Cerebellar nuclear complex (tissue), 1 donor: ENCODE data around the gene KRTAP10-2.
"Not testable (repeated sequence)": the region's sequence is repeated elsewhere in the genome, so short reads cannot be mapped to it uniquely, and the experiment has no call there.

Experiments
- DNase-seq, 2 experiments: peaks; one replicate each; lab custom pipeline; 2025; lab: John Stamatoyannopoulos, UW

KRTAP10-2 gene

DNA sequence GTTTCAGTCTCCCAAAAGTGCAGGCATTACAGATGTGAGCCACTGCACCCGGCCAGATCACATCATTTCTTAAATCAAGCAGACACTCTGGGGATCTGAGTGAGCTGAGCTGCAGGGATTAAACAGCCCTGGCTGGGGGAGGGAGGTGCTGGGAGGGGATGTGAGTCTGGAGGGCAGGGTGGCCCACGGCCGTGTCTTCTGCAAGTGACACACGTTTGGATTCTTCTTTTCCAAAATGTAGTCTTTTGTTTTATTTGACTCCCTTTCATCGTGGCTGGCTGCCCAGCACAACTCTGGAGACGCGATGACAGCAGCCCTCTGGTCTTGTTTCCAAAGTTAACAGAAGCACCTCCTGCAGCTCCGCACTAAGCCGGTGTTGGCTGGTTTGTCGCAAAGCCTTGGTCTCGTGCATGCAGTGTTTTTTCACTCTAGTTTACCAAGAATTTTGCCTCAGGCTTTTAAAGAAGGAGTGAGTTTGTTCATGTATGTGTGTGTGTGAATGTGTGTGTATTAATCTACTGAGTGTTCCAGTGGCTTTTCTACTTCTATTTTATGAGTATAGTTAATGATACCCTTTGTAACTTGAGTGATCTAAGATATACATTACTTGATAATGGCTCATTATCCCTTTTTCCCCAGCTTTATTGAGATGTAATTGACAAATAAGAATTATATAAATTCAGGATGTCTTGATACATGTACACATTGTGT lies 31.9 kb upstream of the KRTAP10-2 start:
- DNase-seq = no peak

DNA sequence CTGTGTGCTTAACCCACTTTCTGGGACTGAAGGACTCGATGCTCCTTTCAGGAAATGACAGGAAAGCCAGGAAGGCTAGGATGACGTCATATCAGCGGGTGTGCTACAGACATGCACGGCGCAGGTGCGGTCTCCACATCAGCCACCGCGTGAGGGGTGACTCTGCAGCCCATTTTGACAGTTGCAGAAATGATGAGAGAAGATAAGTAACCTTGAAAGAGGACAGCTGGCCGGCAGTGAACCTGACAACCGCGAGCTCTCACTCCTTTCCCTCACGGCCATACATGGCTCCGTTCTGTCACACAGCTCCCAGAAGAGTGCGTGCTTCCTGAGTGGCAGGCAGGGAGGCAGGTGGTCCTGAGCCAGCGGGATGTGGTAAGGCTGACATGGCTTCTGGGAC lies 30.8 kb upstream of the KRTAP10-2 start:
- DNase-seq = no peak

DNA sequence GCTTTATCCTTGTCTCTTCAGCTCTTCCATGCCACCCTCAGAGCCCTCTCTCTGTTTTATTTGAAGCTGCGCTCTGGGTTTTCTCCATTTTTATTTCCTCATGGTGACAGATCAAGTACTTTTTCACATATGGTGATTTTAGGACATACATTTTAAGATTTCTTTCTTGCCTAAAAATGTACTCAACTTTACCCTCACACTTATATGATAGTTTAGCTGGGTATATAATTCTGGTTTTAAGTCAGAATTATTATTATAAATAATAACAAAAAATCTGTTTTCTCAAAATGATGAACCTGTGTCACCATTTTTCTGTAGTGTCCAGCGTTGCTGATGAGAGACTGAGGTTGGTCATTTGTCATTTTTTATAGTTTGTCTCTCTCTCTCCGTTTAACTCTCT lies 29.9 kb upstream of the KRTAP10-2 start:
- DNase-seq = no peak

DNA sequence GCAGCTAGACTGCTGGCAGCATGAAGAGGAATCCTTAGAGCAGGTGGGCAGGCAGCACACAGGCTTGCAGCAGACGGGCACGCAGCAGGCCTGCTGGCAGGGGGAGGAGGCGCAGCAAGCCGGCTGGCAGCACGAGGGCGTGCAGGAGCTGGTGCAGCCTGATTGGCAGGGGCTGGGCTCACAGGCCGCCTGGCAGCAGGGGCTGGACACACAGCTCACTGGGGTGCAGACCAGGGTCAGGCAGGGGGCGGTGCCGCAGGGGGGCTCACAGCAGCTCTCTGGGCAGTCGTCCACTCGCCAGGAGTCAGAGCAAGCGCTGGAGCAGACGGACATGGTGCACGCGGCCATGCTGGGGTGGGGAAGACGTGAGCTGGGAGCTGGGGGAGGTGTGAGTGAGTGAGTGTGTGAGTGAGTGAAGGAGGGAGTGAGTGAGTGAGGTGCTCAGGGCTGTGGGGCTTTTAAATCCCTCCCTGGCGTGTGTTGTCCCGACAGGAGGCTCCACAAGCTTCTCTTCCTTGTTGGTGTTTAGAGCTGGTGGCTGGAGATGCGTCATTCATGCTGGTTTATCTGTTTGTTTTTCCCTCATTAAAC lies 29.0 kb upstream of the KRTAP10-2 start, which contains the start of gene KRTAP10-5:
KRTAP10-5 (minus strand) TSS at position 374 of the 591 bp plus-strand sequence; CDS start at position 348, 26 bp downstream.
- not testable (repeated sequence) for DNase-seq

DNA sequence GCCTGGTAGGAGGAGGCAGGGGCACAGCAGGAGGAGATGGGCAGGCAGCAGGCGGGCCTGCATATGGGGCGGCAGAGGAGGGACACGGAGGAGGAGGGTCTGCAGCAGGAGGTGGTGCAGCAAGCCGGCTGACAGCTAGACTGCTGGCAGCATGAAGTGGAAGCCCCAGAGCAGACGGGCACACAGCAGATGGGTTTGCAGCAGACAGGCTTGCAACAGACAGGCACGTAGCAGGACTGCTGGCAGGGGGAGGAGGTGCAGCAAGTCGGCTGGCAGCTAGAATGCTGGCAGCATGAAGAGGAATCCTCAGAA lies 28.5 kb upstream of the KRTAP10-2 start:
- DNase-seq = no peak

DNA sequence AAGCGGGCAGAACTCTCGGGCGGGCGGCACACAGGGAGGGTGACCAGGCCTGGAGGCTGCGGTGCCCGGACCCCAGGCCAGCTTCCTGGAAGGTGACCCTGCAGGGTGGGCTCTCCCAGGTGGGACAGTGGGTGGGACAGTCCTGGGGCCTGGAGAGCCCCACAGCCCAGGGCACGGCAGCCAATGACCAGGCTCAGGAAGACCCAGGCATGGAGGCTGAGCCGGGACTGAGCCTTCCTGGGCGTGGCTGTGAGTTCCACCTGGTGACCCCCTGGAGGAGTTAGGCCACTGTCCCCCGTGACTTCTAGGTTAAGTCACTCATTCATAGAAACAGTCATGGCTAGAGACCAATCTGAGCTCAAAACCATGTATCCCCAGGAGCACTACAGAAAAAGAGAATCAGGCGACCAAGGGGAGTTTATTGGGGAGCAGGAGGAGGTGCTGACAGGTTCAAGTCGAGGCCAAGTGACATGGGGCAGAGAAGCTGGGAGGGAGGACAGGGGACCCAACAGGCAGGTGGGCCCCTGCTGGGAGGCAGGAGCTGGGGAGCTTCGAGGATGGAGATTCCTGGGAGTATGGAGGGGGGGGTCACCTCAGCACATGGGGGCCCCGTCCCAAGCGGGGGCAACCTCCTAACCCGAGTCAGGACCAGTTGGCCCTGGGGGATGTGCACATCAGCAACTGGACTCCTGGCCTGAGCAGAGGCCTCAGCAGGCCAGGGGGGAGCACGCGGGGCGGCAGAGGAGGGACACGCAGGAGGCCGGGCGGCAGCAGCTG lies 27.9 kb upstream of the KRTAP10-2 start:
- no peak for DNase-seq

DNA sequence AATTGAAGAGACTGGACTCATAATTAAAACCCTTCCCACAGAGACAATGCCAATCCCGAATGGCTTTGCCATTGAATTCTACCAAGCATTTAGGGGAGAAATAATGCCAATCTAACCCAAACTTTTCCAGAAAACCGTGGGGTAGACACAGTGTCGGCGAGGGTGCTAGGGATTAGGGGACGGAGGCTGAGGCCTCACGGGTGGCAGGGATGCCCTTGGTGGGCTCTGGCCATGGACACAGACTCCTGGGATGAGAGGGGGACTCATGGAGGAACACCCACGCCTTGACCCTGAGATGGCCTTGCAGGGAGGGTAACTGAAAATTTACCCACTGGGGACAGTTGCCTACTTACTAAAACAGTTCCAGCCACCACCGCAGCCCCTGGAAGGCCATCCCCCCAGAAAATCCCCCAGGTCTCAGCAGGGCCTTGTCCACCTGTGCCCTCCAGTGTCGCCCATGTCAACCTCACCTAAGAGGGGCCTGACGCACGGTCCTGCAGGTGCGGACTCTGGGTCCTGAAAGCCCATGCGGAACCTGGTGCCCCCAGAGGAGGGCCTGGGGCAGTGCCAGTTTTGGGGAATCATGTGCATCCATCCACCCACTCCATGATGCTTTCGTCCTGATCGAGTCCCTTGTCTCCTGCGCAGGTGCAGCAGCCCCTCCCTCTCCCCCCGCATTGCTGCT lies 27.2 kb upstream of the KRTAP10-2 start:
- no peak for DNase-seq

DNA sequence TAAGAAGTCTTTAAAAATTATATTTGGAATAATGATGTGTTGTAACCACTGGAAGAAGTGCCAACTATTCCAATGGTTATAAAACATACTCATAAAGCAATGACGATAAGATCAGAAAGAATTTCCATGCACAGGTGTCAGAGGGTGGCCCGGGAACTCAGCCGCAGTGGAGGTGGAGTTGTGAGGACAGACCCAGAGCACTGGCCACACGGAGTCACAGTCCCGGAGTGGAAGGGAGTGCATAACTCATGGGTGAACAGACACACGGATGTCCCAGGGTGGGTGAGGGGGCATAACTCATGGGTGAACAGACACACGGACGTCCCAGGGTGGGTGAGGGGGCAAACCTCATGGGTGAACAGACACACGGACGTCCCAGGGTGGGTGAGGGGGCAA lies 24.7 kb upstream of the KRTAP10-2 start:
- no peak for DNase-seq

DNA sequence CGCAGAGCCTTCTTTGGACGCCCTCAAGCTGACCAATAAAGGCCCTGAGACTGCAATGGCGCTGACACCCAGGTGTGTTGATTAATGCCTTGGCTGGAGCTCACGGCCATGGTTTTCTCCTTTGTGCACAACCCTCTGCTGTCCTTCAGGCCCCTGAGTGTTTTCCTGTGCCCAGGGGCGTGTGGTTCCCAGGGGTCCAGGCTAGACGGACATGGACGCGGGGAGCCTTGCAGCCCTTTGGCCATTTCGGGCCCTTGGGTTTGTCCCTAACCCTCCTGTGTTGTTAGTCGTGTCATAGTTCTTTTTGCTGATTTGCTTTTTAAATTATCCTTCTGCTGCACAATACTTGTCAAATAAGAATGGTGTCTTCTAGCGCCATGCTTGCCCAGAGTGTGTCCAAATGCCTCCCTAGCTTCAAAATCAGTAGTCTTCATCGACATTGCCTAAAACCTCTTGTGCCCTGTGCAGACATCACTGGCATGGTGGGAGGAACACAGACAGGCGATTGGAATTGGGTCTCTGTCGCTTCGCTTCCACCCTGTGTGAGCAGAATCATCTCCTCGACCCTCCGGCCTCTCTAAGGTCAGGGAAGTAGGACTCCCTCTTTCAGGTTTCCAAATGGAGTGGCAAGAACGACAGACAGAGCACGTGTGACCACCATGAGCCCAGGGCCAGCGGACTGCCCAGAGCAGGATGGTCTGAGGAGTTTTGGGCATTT lies 24.2 kb upstream of the KRTAP10-2 start:
- no peak for DNase-seq

DNA sequence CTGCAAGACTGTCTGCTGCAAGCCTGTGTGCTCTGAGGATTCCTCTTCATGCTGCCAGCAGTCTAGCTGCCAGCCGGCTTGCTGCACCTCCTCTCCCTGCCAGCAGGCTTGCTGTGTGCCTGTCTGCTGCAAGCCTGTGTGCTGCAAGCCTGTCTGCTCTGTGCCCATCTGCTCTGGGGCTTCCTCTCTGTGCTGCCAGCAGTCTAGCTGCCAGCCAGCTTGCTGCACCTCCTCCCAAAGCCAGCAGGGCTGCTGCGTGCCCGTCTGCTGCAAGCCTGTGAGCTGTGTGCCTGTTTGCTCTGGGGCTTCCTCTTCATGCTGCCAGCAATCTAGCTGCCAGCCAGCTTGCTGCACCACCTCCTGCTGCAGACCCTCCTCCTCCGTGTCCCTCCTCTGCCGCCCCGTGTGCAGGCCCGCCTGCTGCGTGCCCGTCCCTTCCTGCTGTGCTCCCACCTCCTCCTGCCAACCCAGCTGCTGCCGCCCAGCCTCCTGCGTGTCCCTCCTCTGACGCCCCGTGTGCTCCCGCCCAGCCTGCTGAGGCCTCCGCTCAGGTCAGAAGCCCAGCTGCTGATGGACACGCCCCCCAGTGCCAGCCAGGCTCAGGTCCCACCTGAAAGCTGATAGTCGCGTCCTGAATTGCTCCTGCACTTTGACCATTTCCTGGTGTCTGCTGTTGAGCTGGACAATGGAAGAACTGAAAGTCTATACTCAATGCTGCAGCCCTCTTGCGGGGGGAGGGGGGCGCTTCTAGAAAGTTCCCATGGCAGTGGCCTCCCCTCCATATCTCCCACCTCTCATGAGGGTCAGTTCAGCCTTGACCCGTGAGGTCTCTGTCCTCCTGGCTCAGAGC lies 23.4 kb upstream of the KRTAP10-2 start:
- no peak for DNase-seq

DNA sequence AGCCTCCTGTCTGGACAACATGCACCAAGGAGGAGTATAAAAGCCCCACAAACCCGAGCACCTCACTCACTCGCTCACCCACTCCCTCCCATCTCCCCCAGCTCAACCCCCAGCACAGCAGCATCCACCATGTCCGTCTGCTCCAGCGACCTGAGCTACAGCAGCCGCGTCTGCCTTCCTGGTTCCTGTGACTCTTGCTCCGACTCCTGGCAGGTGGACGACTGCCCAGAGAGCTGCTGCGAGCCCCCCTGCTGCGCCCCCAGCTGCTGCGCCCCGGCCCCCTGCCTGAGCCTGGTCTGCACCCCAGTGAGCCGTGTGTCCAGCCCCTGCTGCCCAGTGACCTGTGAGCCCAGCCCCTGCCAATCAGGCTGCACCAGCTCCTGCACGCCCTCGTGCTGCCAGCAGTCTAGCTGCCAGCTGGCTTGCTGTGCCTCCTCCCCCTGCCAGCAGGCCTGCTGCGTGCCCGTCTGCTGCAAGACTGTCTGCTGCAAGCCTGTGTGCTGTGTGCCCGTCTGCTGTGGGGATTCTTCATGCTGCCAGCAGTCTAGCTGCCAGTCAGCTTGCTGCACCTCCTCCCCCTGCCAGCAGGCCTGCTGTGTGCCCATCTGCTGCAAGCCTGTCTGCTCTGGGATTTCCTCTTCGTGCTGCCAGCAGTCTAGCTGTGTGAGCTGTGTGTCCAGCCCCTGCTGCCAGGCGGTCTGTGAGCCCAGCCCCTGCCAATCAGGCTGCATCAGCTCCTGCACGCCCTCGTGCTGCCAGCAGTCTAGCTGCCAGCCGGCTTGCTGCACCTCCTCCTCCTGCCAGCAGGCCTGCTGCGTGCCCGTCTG lies 22.5 kb upstream of the KRTAP10-2 start, which contains the start of gene KRTAP10-4:
KRTAP10-4 (plus strand) TSS at position 100 of the 827 bp plus-strand sequence; CDS start at position 130, 30 bp downstream.
- DNase-seq = not testable (repeated sequence)

DNA sequence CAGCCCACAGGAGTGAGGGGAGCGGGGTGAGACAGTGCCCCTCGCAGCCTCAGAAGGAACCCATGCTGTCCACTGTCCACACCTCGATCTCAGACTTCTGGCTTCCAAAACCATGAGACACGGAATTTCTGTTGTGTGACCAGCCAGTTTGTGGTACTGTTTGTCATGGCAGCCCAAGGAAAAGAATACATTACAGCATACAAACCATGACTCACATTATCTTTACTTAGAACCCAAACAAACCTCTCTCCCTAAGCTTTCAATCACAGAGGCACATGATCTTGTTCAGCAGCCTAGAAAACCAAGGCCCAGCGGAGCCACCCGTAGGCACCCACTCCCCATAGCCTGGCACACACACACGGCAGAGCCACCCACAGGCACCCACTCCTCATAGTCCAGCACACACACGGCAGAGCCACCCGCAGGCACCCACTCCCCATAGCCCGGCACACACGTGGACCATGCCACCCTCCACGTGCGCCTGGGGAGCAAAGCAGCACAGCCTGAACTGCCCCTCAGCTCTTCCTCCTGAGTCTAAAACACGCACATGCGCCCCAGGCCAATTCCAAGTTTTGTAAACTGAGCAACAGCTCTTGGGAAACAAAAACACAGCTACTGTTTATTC lies 21.8 kb upstream of the KRTAP10-2 start:
- no peak for DNase-seq

DNA sequence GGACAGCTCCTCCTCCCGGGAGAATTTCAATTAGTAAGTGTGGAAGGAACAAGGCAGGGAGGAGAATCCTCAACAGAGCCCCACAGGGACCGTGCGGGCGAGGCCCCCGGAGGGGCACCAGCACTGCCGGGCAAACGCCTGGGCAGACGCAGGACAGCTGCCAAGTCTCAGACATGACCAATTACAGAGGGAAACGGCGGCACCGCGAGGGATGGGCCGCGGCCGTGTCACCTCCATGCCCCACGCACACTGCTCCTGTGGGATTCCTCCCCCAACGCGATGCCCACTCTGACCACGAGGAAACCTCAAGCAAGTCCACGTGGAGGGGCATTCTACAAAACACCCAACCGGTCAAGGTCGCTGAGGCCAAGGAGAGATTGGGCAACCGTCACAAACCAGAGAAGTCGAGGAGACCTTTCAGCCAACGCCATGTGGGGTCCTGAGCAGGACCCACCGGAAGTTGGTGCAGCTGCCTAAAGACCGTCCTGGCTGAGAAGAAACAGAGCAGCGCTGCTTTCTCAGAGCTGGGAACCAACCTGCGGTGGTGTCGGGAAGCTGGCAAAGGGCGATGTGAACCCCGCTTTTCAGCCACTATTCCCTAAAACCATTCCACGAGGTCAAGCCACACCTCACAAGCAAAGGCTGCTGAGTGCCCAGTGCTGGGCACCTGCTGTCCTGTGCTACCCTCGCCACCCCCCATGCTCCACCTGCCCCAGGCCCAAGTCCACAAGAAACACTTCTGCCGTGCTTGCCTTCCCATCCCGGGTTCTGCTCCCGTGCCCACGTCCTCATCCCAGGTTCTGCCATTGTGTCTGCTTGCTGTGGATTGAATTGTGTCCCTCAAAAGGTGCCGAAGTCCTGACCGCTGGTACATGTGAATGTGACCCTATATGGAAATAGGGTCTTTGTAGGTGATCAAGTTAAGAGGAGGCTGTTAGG lies 20.8 kb upstream of the KRTAP10-2 start:
- DNase-seq = no peak

DNA sequence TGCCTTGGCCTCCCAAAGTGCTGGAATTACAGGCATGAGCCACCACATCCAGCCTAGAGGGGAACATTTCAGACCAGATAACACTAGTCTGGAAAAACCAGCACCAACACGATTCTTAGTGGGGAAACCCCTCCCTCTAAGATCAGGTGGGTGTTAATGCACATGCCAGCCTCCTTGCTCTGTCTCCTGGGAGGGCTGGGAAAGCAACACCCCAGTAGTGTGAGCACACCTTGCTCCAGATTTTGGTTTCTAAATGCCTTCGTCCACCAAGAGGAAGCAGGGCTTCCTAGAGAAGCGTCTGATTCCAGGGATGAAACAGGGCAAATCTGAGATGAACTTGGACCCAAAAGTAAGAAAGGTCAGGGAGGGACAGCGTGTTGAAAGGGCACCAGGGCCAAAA lies 20.0 kb upstream of the KRTAP10-2 start:
- no peak for DNase-seq

DNA sequence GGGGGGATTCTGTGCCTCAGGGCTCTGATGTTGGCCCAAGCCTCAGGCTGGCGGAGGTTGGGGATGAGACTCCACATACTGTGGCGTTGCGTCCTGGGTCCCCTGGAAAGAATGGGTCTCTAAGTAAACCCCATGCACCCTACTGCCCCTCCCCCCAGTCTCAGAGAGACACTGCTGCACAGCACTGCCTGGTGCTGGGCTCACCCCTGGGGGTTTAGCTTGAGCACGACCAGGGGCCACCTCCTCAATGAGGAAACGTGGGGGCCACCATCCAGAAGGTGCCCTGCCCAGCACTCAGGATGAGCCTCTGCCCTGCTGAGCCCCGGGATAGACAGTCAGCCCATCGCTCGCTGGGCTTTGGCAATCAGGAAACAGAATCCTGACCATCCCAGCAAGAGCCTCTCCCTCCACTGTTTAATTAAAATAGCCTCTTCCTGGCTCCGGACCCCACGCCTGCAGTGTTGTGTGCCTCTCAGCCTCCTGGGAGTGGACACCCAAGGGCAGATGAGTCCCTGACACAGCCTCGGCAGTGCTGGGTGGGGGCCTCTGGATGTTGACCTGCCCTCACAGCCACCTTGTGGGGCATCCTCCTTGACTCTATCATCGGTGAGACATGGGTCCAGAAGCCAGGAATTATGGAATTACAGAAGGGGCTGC lies 18.7 kb upstream of the KRTAP10-2 start:
- no peak for DNase-seq

DNA sequence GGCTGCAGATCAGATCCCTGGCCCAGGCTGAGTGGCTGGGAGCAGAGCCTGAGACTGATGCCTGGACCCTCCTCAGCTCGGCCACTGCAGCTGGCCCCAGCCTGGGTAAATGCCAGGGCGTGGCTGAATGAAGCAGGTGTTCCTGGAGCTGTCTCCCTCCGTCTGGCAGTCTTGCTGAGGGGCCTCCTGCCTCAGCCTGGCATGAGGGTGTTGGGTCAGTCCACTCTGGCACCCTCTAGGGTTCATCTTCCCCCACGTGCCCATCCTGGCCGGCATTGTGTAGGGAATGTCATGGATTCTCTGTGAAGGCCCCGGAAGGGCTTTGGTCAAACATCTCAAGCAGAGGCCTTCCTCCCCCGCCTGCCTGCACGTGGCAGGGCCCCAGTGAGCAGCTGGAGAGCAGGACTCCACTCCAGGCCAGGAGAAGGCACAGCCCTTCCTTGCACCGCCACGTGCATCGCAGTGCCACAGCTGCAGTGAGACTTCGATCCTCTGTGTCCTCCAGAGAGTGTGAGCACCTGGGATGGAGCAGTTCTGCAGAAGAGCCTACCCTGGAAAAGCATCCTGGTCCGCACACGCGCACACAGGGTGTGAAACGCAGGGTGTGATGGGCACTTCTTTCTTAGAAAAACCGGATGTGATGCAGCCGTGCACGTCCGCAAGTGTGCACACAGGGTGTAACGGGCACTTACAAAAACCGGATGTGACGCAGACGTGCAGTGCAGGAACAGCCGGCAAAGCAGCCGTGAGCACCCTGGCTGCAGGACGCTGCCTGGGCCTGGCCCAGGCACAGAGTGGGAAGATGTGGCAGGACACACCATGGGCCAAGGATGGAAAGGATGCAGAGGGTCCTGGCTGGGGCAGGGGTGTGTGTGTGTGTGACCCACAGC lies 17.6 kb upstream of the KRTAP10-2 start:
- no peak for DNase-seq

DNA sequence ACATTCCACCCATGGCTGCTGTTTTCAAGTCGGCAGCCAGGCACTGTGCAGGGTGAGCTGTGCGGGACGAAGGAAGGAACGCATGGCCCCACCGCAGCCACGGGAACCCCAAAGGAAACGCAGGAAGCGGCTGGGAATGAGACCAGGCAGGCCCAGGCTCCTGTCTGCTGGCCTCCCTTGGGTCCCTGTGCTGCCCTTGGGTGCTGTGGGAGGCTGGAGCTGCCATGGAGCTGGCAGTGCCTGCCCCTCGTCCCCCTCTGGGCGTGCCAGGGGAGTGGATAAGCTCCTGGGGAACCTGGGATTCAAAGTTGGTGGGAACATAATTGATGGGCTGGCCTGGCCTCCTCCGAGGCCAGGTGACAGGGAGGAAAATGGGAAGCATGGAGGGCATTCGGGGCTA lies 17.0 kb upstream of the KRTAP10-2 start:
- DNase-seq = no peak
